GM21825 (cell line): ENCODE data around the gene PGAP3.
"Not testable (repeated sequence)": the region's sequence is repeated elsewhere in the genome, so short reads cannot be mapped to it uniquely, and the experiment has no call there.

Experiments used
- ATAC-seq: cut with Tn5 transposase; IDR thresholded peaks from one replicate; pipeline ENCODE4 v1.9.1; 2021; ENCODE audit warnings: mild to moderate bottlenecking, moderate library complexity; ENCODE audit not compliant: unreplicated experiment

PGAP3 gene

GRCh38 chr17:39687546-39688474 is at the start of gene PGAP3:
TSS of gene PGAP3 (minus strand) at chr17:39688057. CDS start at chr17:39688014, 43 bp downstream.
- ATAC-seq, result peak; percentile 90

- no peak for ATAC-seq
Measured at GRCh38 chr17:39737206-39737759, 49.4 kb upstream of the PGAP3 start.

GRCh38 chr17:39736319-39737165 is 48.7 kb upstream of the PGAP3 start:
- ATAC-seq, result no peak

- no peak for ATAC-seq
Measured at GRCh38 chr17:39735882-39736281, 48.0 kb upstream of the PGAP3 start.

- no peak for ATAC-seq
Measured at GRCh38 chr17:39732586-39732985, 44.7 kb upstream of the PGAP3 start.

GRCh38 chr17:39730095-39730921 is 42.5 kb upstream of the PGAP3 start, which contains the start of gene MIEN1:
TSS of gene MIEN1 (minus strand) at chr17:39730532. CDS start at chr17:39730495, 37 bp downstream.
- peak; percentile 69 for ATAC-seq

- ATAC-seq, result no peak
Measured at GRCh38 chr17:39729280-39729851, 41.5 kb upstream of the PGAP3 start.

GRCh38 chr17:39727556-39727955 is 39.7 kb upstream of the PGAP3 start:
- no peak for ATAC-seq

GRCh38 chr17:39726617-39727016 is 38.8 kb upstream of the PGAP3 start:
- no peak for ATAC-seq

GRCh38 chr17:39725923-39726322 is 38.1 kb upstream of the PGAP3 start:
- not testable (repeated sequence) for ATAC-seq

GRCh38 chr17:39724731-39725130 is 36.9 kb upstream of the PGAP3 start:
- ATAC-seq, result no peak

- ATAC-seq, result no peak
Measured at GRCh38 chr17:39722965-39723848, 35.4 kb upstream of the PGAP3 start.

GRCh38 chr17:39722104-39722503 is 34.2 kb upstream of the PGAP3 start:
- ATAC-seq, result no peak

- ATAC-seq, result no peak
Measured at GRCh38 chr17:39719563-39720355, 31.9 kb upstream of the PGAP3 start.

- ATAC-seq, result no peak
Measured at GRCh38 chr17:39717660-39718059, 29.8 kb upstream of the PGAP3 start.

- ATAC-seq, result no peak
Measured at GRCh38 chr17:39716879-39717536, 29.2 kb upstream of the PGAP3 start.

GRCh38 chr17:39716073-39716818 is 28.4 kb upstream of the PGAP3 start:
- ATAC-seq, result no peak
